OCI-LY3 (cell line): ENCODE results near the gene TAF11L8.
"Not testable (repeated sequence)": the region's sequence is repeated elsewhere in the genome, so short reads cannot be mapped to it uniquely, and the experiment has no call there.

Source experiments
- H2AFZ ChIP-seq: fragments of 200-600, 300-600 bp; shearing (Covaris generic); 2 replicates; pipeline ENCODE4 v1.6.0; 2014; ENCODE audit warnings: antibody characterized with exemption, low read depth, low read length
- H3K27ac ChIP-seq: fragments of 200-600, 300-600 bp; sonication (generic); 2 replicates; pipeline ENCODE4 v1.5.1; 2014; ENCODE audit warnings: mild to moderate bottlenecking, low read length, moderate library complexity, mixed read lengths
- H3K27me3 ChIP-seq: fragments of 200-600, 300-600 bp; sonication (generic); 2 replicates; pipeline ENCODE4 v1.6.1; 2014; ENCODE audit warnings: low read depth, low read length, mixed read lengths
- H3K36me3 ChIP-seq: fragments of 200-600, 300-600 bp; sonication (generic); replicated peaks from 2 replicates; pipeline ENCODE3; 2014; ENCODE audit warnings: low read depth, low read length, mixed read lengths
- H3K4me1 ChIP-seq: fragments of 300-600, 200-600 bp; sonication (generic); 2 replicates; pipeline ENCODE4 v1.6.1; 2014; ENCODE audit warnings: low read length, mixed read lengths
- H3K4me2 ChIP-seq: fragments of 200-600, 300-600 bp; sonication (generic); 2 replicates; pipeline ENCODE4 v1.6.1; 2014; ENCODE audit warnings: low read length, mixed read lengths
- H3K4me3 ChIP-seq: fragments of 300-600, 200-600 bp; sonication (generic); 2 replicates; pipeline ENCODE4 v1.5.1; 2014; ENCODE audit warnings: antibody characterized with exemption, mild to moderate bottlenecking, low read length, moderate library complexity
- H3K79me2 ChIP-seq: fragments of 300-600, 200-600 bp; shearing (Covaris generic); 2 replicates; pipeline ENCODE4 v1.6.1; 2014; ENCODE audit warnings: mild to moderate bottlenecking, low read length, mixed read lengths
- H3K9ac ChIP-seq: fragments of 300-600, 200-600 bp; shearing (Covaris generic); 2 replicates; pipeline ENCODE4 v1.6.0; 2014; ENCODE audit warnings: mild to moderate bottlenecking, low read length, moderate library complexity
- H3K9me3 ChIP-seq: fragments of 200-600, 300-600 bp; shearing (Covaris generic); 2 replicates; pipeline ENCODE4 v1.6.1; 2014; ENCODE audit warnings: low read length, mixed read lengths; ENCODE audit not compliant: insufficient read depth
- H4K20me1 ChIP-seq: fragments of 200-600, 300-600 bp; sonication (generic); 2 replicates; pipeline ENCODE4 v1.6.1; 2016; ENCODE audit warnings: low read length, mixed read lengths; ENCODE audit not compliant: insufficient read depth

The TAF11L8 gene

GRCh38 chr5:17594255-17594654 lies 3.5 kb upstream of the TAF11L8 start, which contains the start of gene TAF11L9:
TAF11L9 (minus strand) TSS chr5:17594394.
- H3K4me1 ChIP-seq, H3K4me2 ChIP-seq, H3K27me3 ChIP-seq, H2AFZ ChIP-seq, H3K9me3 ChIP-seq, H4K20me1 ChIP-seq, H3K4me3 ChIP-seq, H3K9ac ChIP-seq, H3K36me3 ChIP-seq, H3K79me2 ChIP-seq, H3K27ac ChIP-seq: not testable (repeated sequence)

DNA sequence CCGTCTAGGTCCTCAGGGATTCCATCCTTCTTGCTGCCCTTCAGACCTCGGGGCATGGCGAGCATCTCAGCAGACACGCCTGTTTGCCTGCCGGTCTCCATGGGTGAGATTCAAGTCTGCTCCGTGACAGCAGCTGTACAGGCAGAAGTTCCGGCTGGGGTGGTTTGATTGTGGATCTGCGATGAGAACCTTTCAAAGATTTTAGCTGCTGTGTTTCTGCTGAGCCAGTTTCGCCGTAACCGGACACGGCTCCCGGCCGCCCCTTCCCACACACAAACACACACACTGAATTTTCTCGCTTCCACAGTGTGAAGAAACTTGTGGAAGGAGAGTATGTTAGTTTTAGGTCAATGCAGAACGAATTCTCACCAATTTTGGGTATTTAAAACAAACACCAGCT lies 5.1 kb downstream of the TAF11L8 start, which contains the start of gene TAF11L7:
Gene TAF11L7 (minus strand): TSS at position 101 of the 400 bp plus-strand sequence.
- not testable (repeated sequence) for H3K27ac ChIP-seq, H3K79me2 ChIP-seq, H3K27me3 ChIP-seq, H3K4me3 ChIP-seq, H2AFZ ChIP-seq, H3K9ac ChIP-seq, H4K20me1 ChIP-seq, H3K4me1 ChIP-seq, H3K4me2 ChIP-seq, H3K9me3 ChIP-seq, H3K36me3 ChIP-seq
